Measurements from ENCODE around the gene ZNF266. TPM values are rescaled to one million over a fixed set of nuclear protein-coding genes. Genes with fewer than 3 reads are reported as not detected.

ZNF266 gene
- total and polyA plus RNA-seq, 8 donors = 15.4 to 97.1 (median 46.7) TPM

GRCh38 chr19:9461938-9462337 lies 26.6 kb upstream of the ZNF266 start:
- Histone ChIP-seq H3K36me3 (peaks cover 0 to 6% of the 10 kb centered on the region in 2 donors), H3K4me1 (no peaks in the 10 kb centered on the region), H3K4me3 (no peak overlapping the region), H3K9me3 (peaks cover 0 to 99% of the 10 kb centered on the region in 2 donors), H3K27me3 (no peaks in the 10 kb centered on the region), H3K27ac (no peak overlapping the region)
- no peak for TF ChIP-seq CTCF (IDR thresholded peaks at IDR 0.05)
- ATAC-seq = no peak
- intact Hi-C loops (cut with DNase I) = no loop called here
- DNase-seq = no peak

- ATAC-seq (no peak), DNase-seq (no peak)
- Histone ChIP-seq H3K4me1 (no peaks in the 10 kb centered on the region), H3K4me3 (no peak overlapping the region), H3K9me3 (peaks cover 0 to 99% of the 10 kb centered on the region in 2 donors), H3K27me3 (no peaks in the 10 kb centered on the region), H3K36me3 (no peaks in the 10 kb centered on the region), H3K27ac (no peak overlapping the region)
- intact Hi-C loops (cut with DNase I) = no loop called here
- no peak for TF ChIP-seq CTCF (IDR thresholded peaks at IDR 0.05)
Measured at GRCh38 chr19:9456018-9456689, 20.8 kb upstream of the ZNF266 start.

GRCh38 chr19:9453953-9454352 lies 18.6 kb upstream of the ZNF266 start:
- Histone ChIP-seq H3K4me3 (no peak overlapping the region), H3K27me3 (no peaks in the 10 kb centered on the region), H3K36me3 (no peaks in the 10 kb centered on the region), H3K27ac (no peak overlapping the region), H3K9me3 (peaks cover 8 to 99% of the 10 kb centered on the region in 2 donors), H3K4me1 (no peaks in the 10 kb centered on the region)
- no peak for TF ChIP-seq CTCF (IDR thresholded peaks at IDR 0.05)
- DNase-seq = no peak
- intact Hi-C loops (cut with DNase I) = no loop called here
- no peak for ATAC-seq

- TF ChIP-seq CTCF (IDR thresholded peaks at IDR 0.05) = no peak
- intact Hi-C loops (cut with DNase I) = no loop called here
- H3K27ac ChIP-seq = no peak overlapping the region
- H3K27me3 ChIP-seq = no peaks in the 10 kb centered on the region
- peaks cover 4 to 96% of the 10 kb centered on the region in 2 donors for H3K9me3 ChIP-seq
- peaks cover 0 to 8% of the 10 kb centered on the region in 2 donors for H3K36me3 ChIP-seq
- H3K4me3 ChIP-seq = no peak overlapping the region
- ATAC-seq (no peak), DNase-seq (no peak)
- no peaks in the 10 kb centered on the region for H3K4me1 ChIP-seq
Measured at GRCh38 chr19:9445037-9445436, 9.7 kb upstream of the ZNF266 start.

- intact Hi-C loops (cut with DNase I) = no loop called here
- no peak for TF ChIP-seq CTCF (IDR thresholded peaks at IDR 0.05)
- peaks cover 3 to 19% of the 10 kb centered on the region in 2 donors for H3K36me3 ChIP-seq
- H3K27ac ChIP-seq = no peak overlapping the region
- peaks cover 0 to 24% of the 10 kb centered on the region in 2 donors for H3K4me1 ChIP-seq
- H3K27me3 ChIP-seq = no peaks in the 10 kb centered on the region
- DNase-seq = no peak
- peak overlapping the region in 1 of 2 donors; percentile 84 for H3K4me3 ChIP-seq
- peaks cover 0 to 23% of the 10 kb centered on the region in 2 donors for H3K9me3 ChIP-seq
- ATAC-seq = no peak
Measured at GRCh38 chr19:9436358-9436757, 985 bp upstream of the ZNF266 start.

All from left lung (tissue), 10 donors.